PC-3 (cell line): ENCODE measurements around the gene TMEM163. TPM values are rescaled to one million over a fixed set of nuclear protein-coding genes. Genes with fewer than 3 reads are reported as not detected.

Experiments
- ATAC-seq: fragments of 200-7000 bp; cut with Tn5 transposase; 2 replicates; pipeline ENCODE4 v1.9.1; 2020; ENCODE audit warnings: mild to moderate bottlenecking, moderate library complexity
- BruUV-seq: library from RNA; stranded (reverse); fragments of 400-500 nt; replicated peaks from 2 replicates; lab custom pipeline; 2021; lab: Mats Ljungman, UMichigan
- CTCF ChIA-PET: fragments of 300-600 bp; sonication (Branson Sonifier 250); formaldehyde crosslinking; loops from one replicate; lab custom pipeline; 2022; ENCODE audit warnings: antibody characterized with exemption; lab: Charles Lee
- POLR2A ChIA-PET: fragments of 300-600 bp; sonication (Branson Sonifier 250); formaldehyde crosslinking; loops from one replicate; lab custom pipeline; 2022; ENCODE audit warnings: antibody characterized with exemption; ENCODE audit not compliant: unreplicated experiment; lab: Charles Lee
- DNase-seq: peaks from one replicate; pipeline ENCODE4 v3.0.0-alpha.2; 2015
- H2AFZ ChIP-seq: fragments of 300-600 bp; sonication (generic); 2 replicates; pipeline ENCODE4 v1.6.0; 2016; ENCODE audit warnings: antibody characterized with exemption, low read length
- H3F3A ChIP-seq: fragments of 300-600 bp; sonication (generic); one replicate; pipeline ENCODE4 v1.6.0; 2017; ENCODE audit warnings: antibody characterized with exemption, low read length, control low read depth, mild to moderate bottlenecking; ENCODE audit not compliant: unreplicated experiment
- H3K27ac ChIP-seq: fragments of 300-600 bp; sonication (generic); 2 replicates; pipeline ENCODE4 v1.5.1; 2016; ENCODE audit warnings: mild to moderate bottlenecking, low read length
- H3K27me3 ChIP-seq: fragments of 300-600 bp; sonication (generic); 2 replicates; pipeline ENCODE4 v1.6.1; 2016; ENCODE audit warnings: low read length, mixed read lengths
- H3K36me3 ChIP-seq: fragments of 300-600 bp; sonication (generic); 2 replicates; pipeline ENCODE4 v1.6.1; 2016; ENCODE audit warnings: low read depth, mixed run types, low read length, mixed read lengths
- H3K4me1 ChIP-seq: fragments of 300-600 bp; sonication (generic); 2 replicates; pipeline ENCODE4 v1.5.1; 2016; ENCODE audit warnings: low read length; ENCODE audit not compliant: insufficient read depth
- H3K4me2 ChIP-seq: fragments of 300-600 bp; sonication (generic); 2 replicates; pipeline ENCODE4 v1.6.0; 2016; ENCODE audit warnings: low read length
- H3K4me3 ChIP-seq: fragments of 300-600 bp; sonication (generic); 2 replicates; pipeline ENCODE4 v1.5.1; 2016; ENCODE audit warnings: mild to moderate bottlenecking, low read length, mixed read lengths
- H3K79me2 ChIP-seq: fragments of 300-600 bp; sonication (generic); 2 replicates; pipeline ENCODE4 v1.6.1; 2017; ENCODE audit warnings: low read length, mixed read lengths
- H3K9ac ChIP-seq: fragments of 300-600 bp; sonication (generic); 2 replicates; pipeline ENCODE4 v1.6.0; 2016; ENCODE audit warnings: mild to moderate bottlenecking, low read length
- H3K9me2 ChIP-seq: fragments of 300-600 bp; sonication (generic); replicated peaks from 2 replicates; pipeline ENCODE4 v1.6.1; 2016; ENCODE audit warnings: mixed run types, low read length, mixed read lengths
- H3K9me3 ChIP-seq: fragments of 300-600 bp; sonication (generic); 2 replicates; pipeline ENCODE4 v1.6.1; 2016; ENCODE audit warnings: low read length, mixed read lengths
- H4K20me1 ChIP-seq: fragments of 300-600 bp; sonication (generic); 2 replicates; pipeline ENCODE4 v1.6.1; 2016; ENCODE audit warnings: low read length, mixed read lengths
- EZH2 ChIP-seq: fragments of 300-600 bp; sonication (generic); IDR thresholded peaks from one replicate; pipeline ENCODE4 v1.6.1; 2017; ENCODE audit warnings: antibody characterized with exemption, mild to moderate bottlenecking, low read length; ENCODE audit not compliant: unreplicated experiment
- EZH2phosphoT487 ChIP-seq: fragments of 300-600 bp; sonication (generic); IDR thresholded peaks from 2 replicates; pipeline ENCODE4 v1.6.1; 2018; ENCODE audit warnings: mild to moderate bottlenecking, antibody characterized with exemption, low read length, borderline replicate concordance
- intact Hi-C: fragments of 100-400 bp; cut with micrococcal nuclease; formaldehyde crosslinking; loops from 2 replicates; pipeline ENCODE4 v1.9.0; 2023
- total RNA-seq: library from RNA; depleted of rRNA; stranded (reverse); fragments of >200 nt; gene quantifications from 2 replicates; pipeline ENCODE4 v1.2.3, GENCODE V29; 2014
- TF ChIP-seq, protein P1 (sequence below): fragments of 300-600 bp; sonication (generic); conservative IDR thresholded peaks from 2 replicates; pipeline ENCODE4 v1.5.1; 2017; ENCODE audit warnings: antibody characterized with exemption, low read depth, mild to moderate bottlenecking, low read length

Gene TMEM163
- total RNA-seq, 1 experiment from 2014 or later, result 0.47 TPM

GRCh38 chr2:134453973-134454372 lies 264.8 kb downstream of the TMEM163 start:
- Histone ChIP-seq H3K27ac (no peak overlapping the region), H3K9me3 (no peaks in the 10 kb centered on the region), H3K4me1 (no peaks in the 10 kb centered on the region), H2AFZ (no peak overlapping the region), H3K9ac (no peak overlapping the region), H3K79me2 (no peaks in the 10 kb centered on the region), H3K4me3 (no peak overlapping the region), H3F3A (no peaks in the 10 kb centered on the region), H3K9me2 (no peaks in the 10 kb centered on the region), H3K4me2 (no peak overlapping the region), H3K27me3 (no peaks in the 10 kb centered on the region), H4K20me1 (no peaks in the 10 kb centered on the region), H3K36me3 (no peaks in the 10 kb centered on the region; the same call in 1 of the 2 replicates)
- DNase-seq (no peak), ATAC-seq (no peak)
- intact Hi-C loops, result no loop called here
- ChIA-PET POLR2A (no interaction called here), CTCF (no interaction called here)
- TF ChIP-seq EZH2, result no peak
- TF ChIP-seq, protein P1, sequence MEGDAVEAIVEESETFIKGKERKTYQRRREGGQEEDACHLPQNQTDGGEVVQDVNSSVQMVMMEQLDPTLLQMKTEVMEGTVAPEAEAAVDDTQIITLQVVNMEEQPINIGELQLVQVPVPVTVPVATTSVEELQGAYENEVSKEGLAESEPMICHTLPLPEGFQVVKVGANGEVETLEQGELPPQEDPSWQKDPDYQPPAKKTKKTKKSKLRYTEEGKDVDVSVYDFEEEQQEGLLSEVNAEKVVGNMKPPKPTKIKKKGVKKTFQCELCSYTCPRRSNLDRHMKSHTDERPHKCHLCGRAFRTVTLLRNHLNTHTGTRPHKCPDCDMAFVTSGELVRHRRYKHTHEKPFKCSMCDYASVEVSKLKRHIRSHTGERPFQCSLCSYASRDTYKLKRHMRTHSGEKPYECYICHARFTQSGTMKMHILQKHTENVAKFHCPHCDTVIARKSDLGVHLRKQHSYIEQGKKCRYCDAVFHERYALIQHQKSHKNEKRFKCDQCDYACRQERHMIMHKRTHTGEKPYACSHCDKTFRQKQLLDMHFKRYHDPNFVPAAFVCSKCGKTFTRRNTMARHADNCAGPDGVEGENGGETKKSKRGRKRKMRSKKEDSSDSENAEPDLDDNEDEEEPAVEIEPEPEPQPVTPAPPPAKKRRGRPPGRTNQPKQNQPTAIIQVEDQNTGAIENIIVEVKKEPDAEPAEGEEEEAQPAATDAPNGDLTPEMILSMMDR, result no peak
- no peak for TF ChIP-seq EZH2phosphoT487
- no TSS peak for BruUV-seq

DNA sequence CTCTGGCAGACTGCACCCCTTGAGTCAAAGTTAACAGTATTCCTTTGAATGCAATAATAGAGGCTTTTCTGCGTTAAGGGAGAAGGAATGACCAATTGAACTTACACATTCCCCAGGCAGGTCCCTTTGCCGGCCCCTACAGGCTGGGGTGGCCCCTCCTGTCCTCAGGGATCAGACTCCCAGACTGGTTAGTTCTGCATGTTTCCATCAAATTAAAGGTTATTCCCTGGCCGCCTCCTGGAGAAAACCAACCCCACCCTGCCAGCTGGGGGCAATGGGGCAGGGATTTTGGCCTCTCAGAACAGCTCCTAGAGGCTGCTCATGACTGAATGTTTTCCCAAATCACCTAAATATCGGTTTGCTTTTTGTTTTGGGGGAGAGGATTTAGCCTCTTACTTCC lies 265.3 kb downstream of the TMEM163 start:
- TF ChIP-seq, protein P1, result no peak
- no peak for TF ChIP-seq EZH2
- TF ChIP-seq EZH2phosphoT487, result no peak
- no peaks in the 10 kb centered on the region for H3K27me3 ChIP-seq
- ChIA-PET POLR2A (no interaction called here), CTCF (no interaction called here)
- no peak overlapping the region for H2AFZ ChIP-seq
- H3K79me2 ChIP-seq, result no peaks in the 10 kb centered on the region
- H3K9me3 ChIP-seq, result no peaks in the 10 kb centered on the region
- H4K20me1 ChIP-seq, result no peaks in the 10 kb centered on the region
- no peak overlapping the region for H3K9ac ChIP-seq
- no peak for DNase-seq
- no peaks in the 10 kb centered on the region for H3F3A ChIP-seq
- no peak overlapping the region for H3K27ac ChIP-seq
- ATAC-seq, result no peak
- no peak overlapping the region for H3K4me2 ChIP-seq
- BruUV-seq, result no TSS peak
- H3K36me3 ChIP-seq, result no peaks in the 10 kb centered on the region; the same call in 1 of the 2 replicates
- no peaks in the 10 kb centered on the region for H3K4me1 ChIP-seq
- no peak overlapping the region for H3K4me3 ChIP-seq
- no peaks in the 10 kb centered on the region for H3K9me2 ChIP-seq
- intact Hi-C loops, result no loop called here

GRCh38 chr2:134452042-134452733 lies 266.6 kb downstream of the TMEM163 start:
- intact Hi-C loops, result no loop called here
- no peaks in the 10 kb centered on the region; the same call in 1 of the 2 replicates for H3K36me3 ChIP-seq
- POLR2A ChIA-PET, result interaction anchor here (0.7 kb wide), 1 partner anchor 251 kb away, joined by 4 read pairs; no protein-coding TSS in a partner anchor

More at GRCh38 chr2:134452042-134452733, 266.6 kb downstream of the TMEM163 start:
- no peak overlapping the region for H3K4me3 ChIP-seq
- no peaks in the 10 kb centered on the region for H4K20me1 ChIP-seq
- H3K4me1 ChIP-seq, result no peaks in the 10 kb centered on the region
- H3K4me2 ChIP-seq, result no peak overlapping the region
- no TSS peak for BruUV-seq
- TF ChIP-seq, protein P1, result no peak
- TF ChIP-seq EZH2 (no peak), EZH2phosphoT487 (no peak)
- no peaks in the 10 kb centered on the region for H3K9me3 ChIP-seq
- no peaks in the 10 kb centered on the region for H3K27me3 ChIP-seq
- DNase-seq, result no peak
- H2AFZ ChIP-seq, result no peak overlapping the region
- no peak overlapping the region for H3K9ac ChIP-seq
- H3F3A ChIP-seq, result no peaks in the 10 kb centered on the region
- H3K9me2 ChIP-seq, result no peaks in the 10 kb centered on the region
- CTCF ChIA-PET, result interaction anchor here (1.0 to 1.8 kb wide), 2 partner anchors 20 to 446 kb away, joined by 4 to 5 read pairs; no protein-coding TSS in a partner anchor
- no peaks in the 10 kb centered on the region for H3K79me2 ChIP-seq
- no peak overlapping the region for H3K27ac ChIP-seq
- no peak for ATAC-seq
